WERI-Rb-1 (cell line): Measurements from ENCODE around the gene CYP3A5.
"Not testable (repeated sequence)": the region's sequence is repeated elsewhere in the genome, so short reads cannot be mapped to it uniquely, and the experiment has no call there.

Source experiments
- DNase-seq: peaks from one replicate; pipeline ENCODE4 v3.0.0-alpha.2; 2020
- H3K27ac ChIP-seq: fragments of 250-450 bp; sonication (Bioruptor Pico); 2 replicates; pipeline ENCODE4 v1.5.1; 2020; ENCODE audit warnings: mild to moderate bottlenecking, moderate library complexity
- H3K27me3 ChIP-seq: fragments of 250-450 bp; sonication (Bioruptor Pico); 2 replicates; pipeline ENCODE4 v1.5.1; 2021; ENCODE audit warnings: mild to moderate bottlenecking, low read depth, moderate library complexity; ENCODE audit not compliant: insufficient read depth, severe bottlenecking
- H3K36me3 ChIP-seq: fragments of 250-450 bp; sonication (Bioruptor Pico); 2 replicates; pipeline ENCODE4 v1.5.1; 2020; ENCODE audit warnings: mild to moderate bottlenecking, moderate library complexity
- H3K4me3 ChIP-seq: 2 replicates; pipeline ENCODE4 v1.5.1; 2011; ENCODE audit warnings: low read depth, mild to moderate bottlenecking, control low read depth, low read length
- H3K9me3 ChIP-seq: fragments of 250-450 bp; sonication (Bioruptor Pico); 2 replicates; pipeline ENCODE4 v1.5.1; 2021; ENCODE audit warnings: mild to moderate bottlenecking, moderate library complexity; ENCODE audit not compliant: severe bottlenecking
- CTCF ChIP-seq: IDR thresholded peaks from 2 replicates; pipeline ENCODE4 v1.5.1; 2011; ENCODE audit warnings: low read depth, mild to moderate bottlenecking, control low read depth, inconsistent platforms, low read length

The CYP3A5 gene

GRCh38 chr7:99679400-99680191, at the start of gene CYP3A5:
Gene CYP3A5, minus strand, starts transcription at chr7:99679996. Its CDS starts 100 bp downstream, at chr7:99679896.
- H3K9me3 ChIP-seq: peaks cover 4% of the 10 kb centered on the region
- DNase-seq: no peak
- H3K4me3 ChIP-seq: no peak within 1 kb of the TSS
- TF ChIP-seq CTCF: no peak
- no peak within 1 kb of the TSS for H3K27ac ChIP-seq
- H3K36me3 ChIP-seq: no peaks in the 10 kb centered on the region
- no peaks in the 10 kb centered on the region for H3K27me3 ChIP-seq

GRCh38 chr7:99728615-99729014, 48.8 kb upstream of the CYP3A5 start:
- TF ChIP-seq CTCF: no peak
- no peak for DNase-seq
- Histone ChIP-seq H3K9me3 (no peaks in the 10 kb centered on the region), H3K27ac (no peak overlapping the region), H3K36me3 (no peaks in the 10 kb centered on the region), H3K4me3 (no peak overlapping the region), H3K27me3 (no peaks in the 10 kb centered on the region)

- DNase-seq, H3K36me3 ChIP-seq, H3K4me3 ChIP-seq, H3K27ac ChIP-seq, H3K27me3 ChIP-seq, H3K9me3 ChIP-seq: not testable (repeated sequence)
Observed at GRCh38 chr7:99723201-99723600, 43.4 kb upstream of the CYP3A5 start.

DNA sequence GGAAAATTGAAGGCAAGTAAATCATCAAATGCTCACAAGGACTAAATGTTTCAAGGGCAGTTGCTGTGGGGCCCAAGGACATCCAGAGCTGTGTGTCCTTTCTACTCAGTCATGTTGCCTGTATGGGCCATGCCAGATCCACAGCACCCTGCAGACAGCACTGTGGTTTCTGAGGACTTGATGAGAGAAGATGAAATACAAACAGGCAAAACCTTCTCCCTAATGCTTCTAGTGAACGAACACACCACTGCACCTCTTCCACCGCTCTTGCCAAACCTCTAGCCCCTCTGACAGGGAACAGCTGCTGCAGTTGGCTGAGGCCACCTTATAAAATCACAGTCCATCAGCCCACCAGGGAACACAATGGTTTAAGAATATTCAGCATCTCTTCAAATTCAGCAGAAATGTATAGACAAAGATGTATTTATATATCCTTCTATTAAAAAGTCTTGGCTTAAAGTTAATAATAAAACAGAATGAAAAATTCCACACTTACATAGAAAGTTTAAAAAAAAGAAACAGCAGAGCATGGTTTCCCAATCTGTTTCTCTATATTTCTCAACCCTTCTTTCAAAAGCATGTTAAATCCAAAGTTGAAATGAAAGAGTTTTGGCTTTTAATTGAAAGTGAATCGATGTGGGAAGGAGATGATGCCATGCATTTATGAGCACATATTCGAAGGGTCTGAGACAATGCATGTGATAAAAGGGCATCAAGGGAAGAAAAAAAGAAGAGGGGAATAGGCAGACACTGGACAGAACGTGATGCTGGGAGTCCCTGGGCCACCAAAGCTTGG, 41.2 kb upstream of the CYP3A5 start:
- no peak for DNase-seq
- no peak overlapping the region for H3K27ac ChIP-seq
- no peaks in the 10 kb centered on the region for H3K27me3 ChIP-seq
- no peaks in the 10 kb centered on the region for H3K36me3 ChIP-seq
- no peak overlapping the region for H3K4me3 ChIP-seq
- H3K9me3 ChIP-seq: no peaks in the 10 kb centered on the region
- no peak for TF ChIP-seq CTCF

GRCh38 chr7:99719996-99720769, 40.4 kb upstream of the CYP3A5 start:
- Histone ChIP-seq H3K9me3 (no peaks in the 10 kb centered on the region), H3K36me3 (no peaks in the 10 kb centered on the region), H3K4me3 (no peak overlapping the region), H3K27me3 (no peaks in the 10 kb centered on the region), H3K27ac (no peak overlapping the region)
- TF ChIP-seq CTCF: no peak
- DNase-seq: no peak

DNA sequence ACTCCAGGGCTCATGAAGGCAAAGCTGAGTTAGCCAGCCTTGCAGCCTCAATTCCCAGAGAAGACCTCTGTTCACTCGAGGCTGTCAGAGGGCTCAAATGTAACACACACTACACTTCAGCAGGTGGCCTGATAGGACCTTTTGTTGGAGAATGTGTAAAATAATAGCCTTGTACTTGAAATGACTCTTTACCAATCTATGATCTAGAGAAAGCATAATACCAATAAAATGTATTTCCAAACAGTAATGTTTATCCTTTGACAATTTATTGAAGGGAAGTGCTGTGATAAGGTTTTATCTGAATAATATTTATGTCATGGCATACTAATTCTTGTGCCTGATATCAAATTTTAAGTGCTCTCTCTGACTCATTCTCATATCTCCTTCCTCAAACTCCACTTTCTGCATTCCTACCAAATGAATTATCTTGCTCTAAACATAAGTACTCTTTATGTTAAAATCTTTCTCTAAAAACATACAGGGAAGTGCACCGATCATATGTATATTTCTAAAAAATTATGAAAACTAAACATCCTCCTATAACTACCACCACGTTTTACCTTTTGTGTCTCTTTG, 34.3 kb upstream of the CYP3A5 start:
- no peak overlapping the region for H3K4me3 ChIP-seq
- no peaks in the 10 kb centered on the region for H3K36me3 ChIP-seq
- H3K9me3 ChIP-seq: no peaks in the 10 kb centered on the region
- TF ChIP-seq CTCF: no peak
- no peak for DNase-seq
- H3K27ac ChIP-seq: no peak overlapping the region
- no peaks in the 10 kb centered on the region for H3K27me3 ChIP-seq
